ENCODE measurements around the gene HTR2B.

DNA sequence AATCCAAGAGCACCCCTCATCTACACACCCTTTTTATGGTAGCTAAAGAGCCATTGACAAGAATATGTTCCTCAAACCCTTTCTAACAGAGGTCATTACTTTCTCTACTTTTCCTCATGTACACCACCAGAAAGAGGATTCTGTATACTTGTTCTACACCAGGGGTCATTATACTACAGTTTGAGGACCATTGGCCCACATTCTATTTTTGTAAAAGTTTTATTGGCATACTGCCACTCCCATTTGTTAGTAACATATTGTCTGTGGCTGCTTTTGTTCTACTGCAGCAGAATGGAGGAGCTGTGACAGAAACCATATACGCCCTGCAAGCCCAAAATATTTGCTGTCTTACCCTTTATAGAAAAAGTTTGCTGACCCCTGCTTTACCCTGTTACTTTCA is 14.3 kb downstream of the HTR2B start:
- TF ChIP-seq, protein P1, sequence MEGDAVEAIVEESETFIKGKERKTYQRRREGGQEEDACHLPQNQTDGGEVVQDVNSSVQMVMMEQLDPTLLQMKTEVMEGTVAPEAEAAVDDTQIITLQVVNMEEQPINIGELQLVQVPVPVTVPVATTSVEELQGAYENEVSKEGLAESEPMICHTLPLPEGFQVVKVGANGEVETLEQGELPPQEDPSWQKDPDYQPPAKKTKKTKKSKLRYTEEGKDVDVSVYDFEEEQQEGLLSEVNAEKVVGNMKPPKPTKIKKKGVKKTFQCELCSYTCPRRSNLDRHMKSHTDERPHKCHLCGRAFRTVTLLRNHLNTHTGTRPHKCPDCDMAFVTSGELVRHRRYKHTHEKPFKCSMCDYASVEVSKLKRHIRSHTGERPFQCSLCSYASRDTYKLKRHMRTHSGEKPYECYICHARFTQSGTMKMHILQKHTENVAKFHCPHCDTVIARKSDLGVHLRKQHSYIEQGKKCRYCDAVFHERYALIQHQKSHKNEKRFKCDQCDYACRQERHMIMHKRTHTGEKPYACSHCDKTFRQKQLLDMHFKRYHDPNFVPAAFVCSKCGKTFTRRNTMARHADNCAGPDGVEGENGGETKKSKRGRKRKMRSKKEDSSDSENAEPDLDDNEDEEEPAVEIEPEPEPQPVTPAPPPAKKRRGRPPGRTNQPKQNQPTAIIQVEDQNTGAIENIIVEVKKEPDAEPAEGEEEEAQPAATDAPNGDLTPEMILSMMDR (IDR thresholded peaks at IDR 0.05): peak in 1 of 6 experiments; percentile 15
- TF ChIP-seq POLR2A (IDR thresholded peaks at IDR 0.05): no peak

All from thyroid gland (tissue), 4 donors.